HG02759 (cell line): ENCODE data around the gene HMOX1.
"Not testable (repeated sequence)": the region's sequence is repeated elsewhere in the genome, so short reads cannot be mapped to it uniquely, and the experiment has no call there.

Source experiments
- ATAC-seq: cut with Tn5 transposase; IDR thresholded peaks from one replicate; pipeline ENCODE4 v1.9.1; 2021; ENCODE audit warnings: mild to moderate bottlenecking, moderate library complexity; ENCODE audit not compliant: unreplicated experiment

HMOX1 gene

GRCh38 chr22:35349704-35350538 lies 31.0 kb upstream of the HMOX1 start:
- ATAC-seq, result no peak

GRCh38 chr22:35350539-35351503 lies 30.1 kb upstream of the HMOX1 start:
- peak; percentile 78 for ATAC-seq

DNA sequence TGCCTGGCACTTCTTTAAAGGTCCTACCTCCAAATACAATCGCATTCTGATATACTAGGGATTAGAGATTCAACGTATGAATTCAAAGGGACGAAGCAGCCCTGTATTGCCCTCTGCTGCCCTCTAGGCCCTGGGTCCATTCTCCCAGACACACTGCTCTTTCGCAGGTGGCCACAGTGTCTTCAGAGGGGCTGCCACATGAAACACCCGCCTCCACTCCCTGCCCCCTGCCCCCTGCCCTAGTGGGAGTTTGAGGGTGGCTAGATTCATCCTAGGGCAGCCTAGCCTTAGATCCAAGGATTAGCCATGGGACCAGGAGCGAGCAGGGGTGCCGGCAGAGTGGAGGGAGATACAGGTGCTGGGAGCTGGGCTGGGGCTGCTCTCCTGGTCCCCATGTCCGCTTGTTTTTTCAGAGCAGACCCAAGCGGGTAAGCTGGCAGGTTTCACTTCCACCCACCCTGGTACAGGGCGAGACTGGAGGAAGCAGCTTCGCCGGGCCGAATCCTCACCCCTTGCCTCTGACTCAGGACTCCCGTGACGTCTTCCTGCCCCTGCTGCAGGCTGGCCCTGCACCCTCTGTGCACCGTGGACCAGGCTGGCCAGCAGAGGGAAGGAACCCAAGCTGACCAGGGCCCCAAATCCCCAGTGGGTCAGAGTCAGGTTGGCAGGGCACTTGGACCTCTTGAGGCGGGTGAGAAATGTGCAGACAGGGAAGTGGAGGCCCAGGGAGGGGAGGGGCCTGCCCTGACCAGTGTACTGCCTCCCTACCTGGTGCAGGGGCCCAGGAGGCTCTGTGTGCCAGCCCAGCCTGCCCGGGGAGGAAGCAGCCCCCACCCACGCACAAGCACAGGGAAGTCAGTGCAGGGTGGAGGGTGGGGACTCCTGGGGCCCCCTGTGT lies 28.4 kb upstream of the HMOX1 start:
- peak; percentile 42 for ATAC-seq

GRCh38 chr22:35353318-35353717 lies 27.6 kb upstream of the HMOX1 start:
- ATAC-seq, result no peak

DNA sequence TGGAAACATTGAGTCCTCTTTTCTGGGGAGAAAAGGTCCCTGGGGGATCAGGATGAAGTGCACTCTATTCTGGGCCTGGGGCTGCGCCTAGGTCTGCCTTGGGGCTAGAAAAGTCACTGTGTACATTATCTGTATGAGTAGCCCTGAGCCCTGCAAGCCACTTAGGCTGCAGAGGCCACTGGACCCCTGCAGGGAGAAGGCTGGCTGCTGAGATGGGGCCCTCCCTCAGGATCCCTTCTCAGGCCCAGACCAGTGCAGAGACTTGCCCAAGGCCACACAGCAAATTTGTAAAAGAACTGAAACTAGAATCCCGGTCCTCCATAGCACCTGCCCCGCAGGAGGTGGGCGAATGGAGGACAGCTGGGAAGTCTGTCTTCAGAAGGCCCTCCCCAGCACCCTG lies 26.8 kb upstream of the HMOX1 start:
- no peak for ATAC-seq

GRCh38 chr22:35357883-35358621 lies 22.8 kb upstream of the HMOX1 start:
- no peak for ATAC-seq

GRCh38 chr22:35359380-35360065 lies 21.4 kb upstream of the HMOX1 start:
- ATAC-seq, result no peak

GRCh38 chr22:35361001-35361558 lies 19.8 kb upstream of the HMOX1 start:
- no peak for ATAC-seq

DNA sequence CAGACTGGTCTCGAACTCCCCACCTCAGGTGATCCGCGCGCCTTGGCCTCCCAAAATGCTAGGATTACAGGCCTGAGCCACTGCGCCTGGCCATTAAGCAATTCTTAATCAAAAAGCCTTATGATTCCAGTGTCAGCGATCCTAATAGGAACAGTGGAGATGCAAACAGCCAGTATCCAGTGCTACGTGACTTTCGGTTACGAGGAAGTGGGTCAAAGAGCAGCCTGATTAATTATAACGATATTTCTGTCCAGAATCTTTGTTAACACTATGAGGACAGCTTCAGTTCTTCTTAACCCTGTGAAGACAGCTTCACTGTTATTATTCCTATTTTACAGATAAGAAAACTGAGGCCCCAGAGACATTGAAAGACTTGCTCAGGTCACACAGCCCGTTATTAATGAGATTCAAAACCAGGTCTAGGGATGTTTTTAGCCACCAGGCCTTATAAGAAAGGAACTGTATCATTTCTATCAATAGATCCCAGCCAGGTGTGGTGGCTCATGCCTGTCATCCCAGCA lies 17.3 kb upstream of the HMOX1 start:
- no peak for ATAC-seq

DNA sequence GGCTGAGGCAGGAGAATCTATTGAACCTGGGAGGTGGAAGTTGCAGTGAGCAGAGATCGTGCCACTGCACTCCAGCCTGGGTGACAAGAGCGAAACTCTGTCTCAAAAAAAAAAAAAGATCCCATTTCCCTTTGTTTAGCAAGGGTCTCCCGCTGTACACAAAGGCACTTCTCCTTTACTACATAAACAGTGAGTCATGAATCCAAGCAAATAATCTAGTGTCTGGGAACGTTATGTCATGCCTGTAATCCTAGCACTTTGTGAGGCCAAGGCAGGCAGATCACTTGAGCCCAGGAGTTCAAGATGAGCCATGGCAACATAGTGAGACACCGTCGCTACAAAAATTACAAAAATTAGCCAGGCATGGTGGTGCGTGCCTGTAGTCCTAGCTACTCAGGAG lies 16.7 kb upstream of the HMOX1 start:
- ATAC-seq, result not testable (repeated sequence)

- peak; percentile 48 for ATAC-seq
Measured at GRCh38 chr22:35367331-35367886, 13.5 kb upstream of the HMOX1 start.

GRCh38 chr22:35368386-35368785 lies 12.5 kb upstream of the HMOX1 start:
- ATAC-seq, result no peak

- ATAC-seq, result no peak
Measured at GRCh38 chr22:35369996-35370395, 10.9 kb upstream of the HMOX1 start.

GRCh38 chr22:35373781-35374180 lies 7.1 kb upstream of the HMOX1 start:
- no peak for ATAC-seq

DNA sequence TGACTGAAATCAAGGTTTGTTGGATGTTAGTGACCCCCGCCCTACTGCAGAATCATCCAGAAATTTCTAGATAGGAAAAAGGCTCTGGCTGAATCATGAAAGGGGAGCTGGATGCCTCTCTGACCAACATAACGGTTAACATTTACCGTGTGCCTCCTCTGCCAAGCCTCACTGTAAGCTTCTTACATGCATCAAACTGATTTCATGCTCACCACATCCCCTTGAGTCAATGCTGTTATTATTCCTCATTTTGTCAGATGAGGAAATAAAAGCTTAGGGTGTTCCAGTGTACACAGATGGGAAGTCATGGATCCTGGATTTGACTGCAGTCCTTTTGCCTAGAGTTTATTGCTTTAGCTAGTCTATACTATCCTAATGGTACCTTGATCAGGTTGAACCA lies 5.9 kb upstream of the HMOX1 start:
- ATAC-seq, result no peak

DNA sequence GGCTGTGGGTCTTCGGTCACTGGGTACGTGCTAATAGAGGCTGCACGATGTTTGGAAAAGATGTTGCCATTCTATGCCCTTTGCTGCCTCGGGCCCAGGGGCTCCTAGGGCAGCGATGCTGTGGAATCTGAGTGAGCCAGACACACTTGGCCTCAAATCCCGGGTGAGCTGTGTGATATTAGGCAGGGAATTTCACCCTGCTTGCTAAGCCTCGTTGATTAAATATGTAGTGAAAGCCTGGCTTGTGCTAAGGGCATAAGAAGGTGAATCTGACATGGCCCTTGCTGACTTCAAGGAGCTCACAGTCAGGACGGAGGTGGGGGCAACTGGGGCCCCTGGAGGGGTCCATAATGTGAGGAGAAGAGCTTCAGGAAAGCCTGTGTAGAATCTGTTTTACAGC lies 5.4 kb upstream of the HMOX1 start:
- no peak for ATAC-seq

DNA sequence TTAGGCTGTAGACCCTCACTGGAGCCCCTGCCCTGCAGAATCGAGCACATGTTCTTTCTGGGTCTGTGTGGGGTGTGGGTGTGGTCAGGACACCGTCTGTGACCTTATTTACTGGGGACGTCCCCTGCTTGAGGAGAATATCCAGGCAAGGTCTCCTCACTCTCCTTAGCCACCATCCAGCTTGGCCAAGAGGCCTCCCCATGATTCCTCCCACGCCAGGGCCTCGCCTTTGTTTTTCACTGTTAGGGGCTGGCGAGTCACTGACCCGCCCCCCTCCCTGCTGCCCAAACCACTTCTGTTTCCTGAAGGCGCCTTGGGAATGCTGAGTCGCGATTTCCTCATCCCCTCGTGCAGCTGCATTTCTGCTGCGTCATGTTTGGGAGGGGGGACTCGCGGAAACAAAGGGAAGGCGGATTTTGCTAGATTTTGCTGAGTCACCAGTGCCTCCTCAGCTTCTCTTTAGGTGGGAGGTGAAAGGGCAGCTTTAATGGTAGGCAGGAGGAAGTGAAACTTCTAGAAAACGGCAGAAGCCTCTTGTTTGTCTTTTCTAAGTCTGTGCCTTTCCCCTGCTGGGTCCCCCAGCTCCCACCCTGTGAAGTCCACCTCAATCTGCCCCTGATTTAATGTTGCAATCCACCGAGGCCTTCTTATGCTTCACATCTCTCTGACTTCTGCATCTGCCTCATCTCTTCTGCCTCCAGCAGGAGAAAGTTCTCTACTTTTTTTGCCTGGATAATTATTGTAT lies 4.0 kb upstream of the HMOX1 start:
- ATAC-seq, result peak; percentile 57

GRCh38 chr22:35377735-35378134 lies 3.2 kb upstream of the HMOX1 start:
- ATAC-seq, result no peak
